GM19099 (cell line): ENCODE measurements around the gene RCOR1.

Source experiments
- POLR2A ChIP-seq: IDR thresholded peaks from 3 replicates; pipeline ENCODE4 v1.6.1; 2011; ENCODE audit warnings: low read depth; ENCODE audit not compliant: insufficient read length; ENCODE audit errors: extremely low read depth

Gene RCOR1

DNA sequence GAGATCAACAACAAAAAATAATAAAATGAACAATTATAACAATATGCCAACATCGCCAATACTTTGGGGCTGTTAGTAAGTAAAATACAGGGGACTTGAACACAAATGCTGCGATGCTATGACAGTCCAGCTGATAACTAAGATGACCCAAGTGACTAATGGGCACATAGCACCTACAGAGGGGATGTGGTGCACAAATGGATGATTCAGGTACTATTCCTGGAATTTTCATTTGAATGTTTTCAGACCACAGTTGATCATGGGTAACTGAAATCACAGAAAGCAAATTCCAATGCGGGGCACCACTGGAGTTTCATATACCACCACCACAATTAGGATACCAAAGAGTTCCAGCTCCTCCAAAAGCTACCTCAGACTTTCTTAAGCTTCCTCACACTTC is 82.9 kb downstream of the RCOR1 start:
- no peak for TF ChIP-seq POLR2A

GRCh38 chr14:102678394-102678793 is 85.9 kb downstream of the RCOR1 start:
- TF ChIP-seq POLR2A = no peak

DNA sequence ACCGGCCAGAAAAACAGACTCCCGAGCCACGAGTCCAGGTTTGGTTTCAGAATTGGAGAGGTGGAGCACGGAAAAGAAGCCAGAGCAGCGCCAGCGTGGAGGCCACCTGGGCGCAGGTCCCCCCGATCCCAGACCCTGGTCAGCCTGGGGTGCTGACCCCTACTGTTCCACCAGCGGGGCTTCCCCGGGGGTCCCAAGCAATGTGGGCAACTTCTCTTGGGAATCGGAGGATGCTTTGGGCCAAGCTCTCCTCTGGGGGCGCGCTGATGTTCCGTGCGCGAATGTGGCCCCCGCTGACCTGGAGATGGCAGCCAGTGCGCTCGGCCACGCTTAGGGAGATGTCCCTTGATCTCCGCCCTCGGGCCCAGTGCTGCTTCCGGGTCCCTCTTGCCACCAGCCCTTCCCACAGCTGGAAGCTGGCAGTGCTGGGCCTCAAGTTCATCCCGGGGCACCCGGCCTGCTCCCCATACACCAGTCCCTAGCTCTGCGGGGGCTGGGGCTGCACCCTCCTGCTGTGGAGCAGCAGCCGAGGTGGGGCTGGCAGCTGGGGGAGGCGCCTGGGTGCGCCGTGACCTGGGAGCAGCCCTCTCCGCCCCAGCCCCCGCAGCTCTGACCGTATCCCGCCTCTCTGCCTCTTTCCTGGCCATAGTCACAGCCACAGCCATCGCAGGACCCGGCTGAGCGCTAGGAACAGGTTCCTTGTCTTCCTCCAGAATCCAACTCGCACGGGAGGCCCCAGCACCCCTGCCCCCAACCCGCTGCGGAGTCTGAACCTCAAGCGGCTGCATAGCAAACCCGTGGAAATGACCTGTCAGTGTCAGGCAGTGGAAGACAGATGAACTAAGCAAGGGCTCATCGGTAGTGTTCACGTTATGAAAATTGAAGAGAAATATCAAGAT is 91.2 kb downstream of the RCOR1 start:
- TF ChIP-seq POLR2A = no peak

DNA sequence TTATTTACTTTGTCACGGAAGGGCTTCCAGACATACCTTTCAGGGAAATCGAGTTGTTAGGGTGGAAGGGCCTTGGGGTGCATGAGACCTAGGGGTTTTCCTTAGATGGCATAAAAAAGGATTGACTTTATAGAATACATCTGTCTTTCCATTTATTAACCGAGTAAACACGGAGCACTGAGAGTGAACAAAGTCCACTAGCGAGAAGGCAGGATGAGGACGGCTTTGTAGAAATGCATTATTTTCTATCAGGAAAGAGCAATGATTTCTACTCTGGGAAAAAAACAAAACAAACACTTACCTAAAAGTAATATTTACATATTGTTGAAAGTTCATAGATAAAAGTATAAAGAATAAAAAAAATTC is 91.8 kb downstream of the RCOR1 start:
- TF ChIP-seq POLR2A = no peak

DNA sequence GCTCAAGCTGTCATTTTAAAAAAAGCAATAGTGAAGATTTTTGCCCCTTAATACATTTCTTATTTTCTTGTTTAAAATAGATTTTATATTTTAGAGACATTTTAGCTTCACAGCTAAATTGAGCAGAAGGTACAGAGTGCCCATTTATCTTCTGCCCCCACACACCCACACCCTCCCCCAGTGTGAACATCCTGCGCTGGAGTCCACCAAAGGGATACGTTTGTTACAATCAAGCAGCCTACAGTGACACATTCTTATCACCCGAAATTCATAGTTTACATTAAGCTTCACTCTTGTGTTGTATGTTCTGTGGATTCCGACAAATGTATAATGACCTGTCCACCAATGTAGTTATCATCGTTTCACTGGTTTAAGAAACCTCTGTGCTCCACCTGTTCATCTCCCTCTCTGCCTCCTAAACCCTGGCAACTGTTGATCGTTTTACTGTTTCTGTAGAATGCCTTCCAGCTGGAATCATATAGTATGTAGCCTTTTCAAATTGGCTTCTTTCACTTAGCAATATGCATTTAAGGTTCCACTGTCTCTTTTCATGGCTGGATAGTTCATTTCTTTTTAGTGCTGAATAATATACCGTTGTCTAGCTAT is 93.8 kb downstream of the RCOR1 start:
- no peak for TF ChIP-seq POLR2A

- no peak for TF ChIP-seq POLR2A
Observed at GRCh38 chr14:102688290-102688689, 95.8 kb downstream of the RCOR1 start.

DNA sequence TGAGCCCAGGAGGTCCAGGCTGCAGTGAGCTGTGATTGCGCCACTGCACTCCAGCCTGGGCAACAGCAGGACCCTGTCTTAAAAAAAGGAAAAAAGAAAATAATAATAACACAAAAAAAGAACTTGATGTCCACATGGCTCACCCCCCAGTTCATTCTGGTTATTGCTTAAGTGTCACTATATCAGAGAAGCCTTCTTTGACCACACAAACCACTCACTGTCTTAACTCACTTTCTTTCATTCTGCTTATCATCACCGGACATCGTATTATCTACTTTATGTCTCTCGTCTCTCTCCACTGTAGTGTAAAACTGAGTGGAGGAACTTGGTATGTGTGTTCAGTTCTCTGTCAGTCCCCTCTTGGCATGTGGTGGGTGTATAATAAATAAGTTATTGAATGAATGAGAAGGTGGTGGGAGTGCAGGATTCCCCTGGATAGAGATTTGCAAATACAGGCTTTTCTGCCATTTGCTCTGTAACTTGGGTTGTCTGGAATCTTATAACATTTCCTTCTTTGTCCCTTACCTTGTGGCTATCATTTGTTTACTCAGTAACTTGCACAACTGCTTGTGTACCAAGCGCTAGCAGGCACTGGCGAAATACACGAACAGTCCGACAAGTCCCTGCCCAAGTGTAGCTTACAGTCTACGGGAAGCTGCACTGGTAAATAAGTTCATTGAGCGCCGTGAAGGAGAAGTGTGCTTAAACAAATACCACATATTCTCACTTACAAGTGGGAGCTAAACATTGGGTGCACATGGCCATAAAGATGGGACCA is 98.2 kb downstream of the RCOR1 start:
- no peak for TF ChIP-seq POLR2A

GRCh38 chr14:102691763-102692162 is 99.3 kb downstream of the RCOR1 start:
- TF ChIP-seq POLR2A = no peak

DNA sequence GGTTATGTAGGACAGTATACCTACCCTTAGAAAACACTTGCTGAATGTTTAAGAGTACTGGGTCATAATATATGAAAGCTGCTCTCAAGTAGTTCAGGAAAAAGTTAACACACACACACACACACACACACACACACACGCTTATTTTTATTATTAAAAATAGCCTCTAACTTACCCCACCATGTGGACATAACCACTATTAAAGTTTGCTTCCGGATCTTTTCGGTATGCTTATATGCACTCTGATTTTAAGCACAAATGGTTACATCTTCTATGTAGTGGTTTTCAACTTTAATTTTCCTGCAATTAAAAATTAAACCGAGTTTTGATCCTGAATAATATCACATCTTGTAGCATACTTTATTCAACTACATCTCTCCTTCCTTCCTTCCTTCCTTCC is 99.9 kb downstream of the RCOR1 start:
- no peak for TF ChIP-seq POLR2A

DNA sequence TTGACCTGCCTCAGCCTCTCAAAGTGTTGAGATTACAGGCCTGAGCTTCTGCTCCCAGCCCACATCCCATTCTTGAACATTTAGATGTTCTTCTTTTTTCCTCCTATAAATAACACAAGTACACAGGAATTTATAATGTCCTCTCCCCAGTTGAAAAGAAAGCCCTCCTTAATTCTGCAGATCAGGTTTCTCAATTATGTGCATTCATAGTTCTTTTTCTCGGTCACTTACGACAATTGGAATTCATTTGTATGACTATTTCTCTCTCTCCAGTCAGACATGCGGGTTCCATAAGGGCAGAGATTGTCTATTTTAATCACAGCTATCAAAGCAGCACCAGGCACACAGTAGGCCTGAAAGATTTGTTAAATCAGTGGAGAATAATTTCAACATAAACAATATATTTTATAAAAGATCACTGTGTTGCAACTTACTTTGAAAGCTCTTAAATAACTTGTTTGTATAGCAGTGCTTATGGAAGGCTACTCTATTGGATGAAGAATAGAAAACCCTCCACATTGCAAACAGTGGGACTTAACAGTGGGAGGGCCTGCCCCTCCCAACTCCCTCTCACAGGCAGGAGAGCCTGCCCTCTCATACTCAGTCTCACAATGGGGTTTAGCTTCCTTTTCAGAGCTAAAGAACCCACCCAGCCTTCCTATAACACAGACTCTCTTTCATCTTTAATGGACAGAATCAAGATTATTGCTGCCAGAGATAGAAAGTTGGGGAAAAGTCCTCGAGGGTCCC is 100.7 kb downstream of the RCOR1 start:
- no peak for TF ChIP-seq POLR2A

- no peak for TF ChIP-seq POLR2A
Observed at GRCh38 chr14:102694530-102695166, 102.2 kb downstream of the RCOR1 start.

- TF ChIP-seq POLR2A = no peak
Observed at GRCh38 chr14:102695167-102695555, 102.7 kb downstream of the RCOR1 start.

DNA sequence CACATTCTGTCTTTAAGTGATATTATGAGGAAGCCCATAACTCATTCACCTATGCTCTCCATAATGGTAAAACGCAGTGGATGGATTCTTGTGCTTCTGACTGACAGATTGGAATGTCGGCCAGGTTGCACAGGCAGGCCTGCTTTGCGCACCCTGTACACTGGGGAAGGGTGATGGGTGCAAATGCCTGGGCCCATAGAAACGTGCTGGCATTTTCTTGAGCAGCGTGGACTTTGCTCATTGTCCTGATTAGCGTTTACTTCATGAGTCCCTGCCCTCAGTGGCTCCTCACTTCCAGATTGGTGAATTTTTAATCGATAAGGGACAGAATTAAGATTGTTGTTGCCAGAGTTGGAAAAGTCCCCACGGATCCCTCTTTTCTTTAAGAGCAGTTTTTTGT is 103.9 kb downstream of the RCOR1 start:
- TF ChIP-seq POLR2A = no peak

DNA sequence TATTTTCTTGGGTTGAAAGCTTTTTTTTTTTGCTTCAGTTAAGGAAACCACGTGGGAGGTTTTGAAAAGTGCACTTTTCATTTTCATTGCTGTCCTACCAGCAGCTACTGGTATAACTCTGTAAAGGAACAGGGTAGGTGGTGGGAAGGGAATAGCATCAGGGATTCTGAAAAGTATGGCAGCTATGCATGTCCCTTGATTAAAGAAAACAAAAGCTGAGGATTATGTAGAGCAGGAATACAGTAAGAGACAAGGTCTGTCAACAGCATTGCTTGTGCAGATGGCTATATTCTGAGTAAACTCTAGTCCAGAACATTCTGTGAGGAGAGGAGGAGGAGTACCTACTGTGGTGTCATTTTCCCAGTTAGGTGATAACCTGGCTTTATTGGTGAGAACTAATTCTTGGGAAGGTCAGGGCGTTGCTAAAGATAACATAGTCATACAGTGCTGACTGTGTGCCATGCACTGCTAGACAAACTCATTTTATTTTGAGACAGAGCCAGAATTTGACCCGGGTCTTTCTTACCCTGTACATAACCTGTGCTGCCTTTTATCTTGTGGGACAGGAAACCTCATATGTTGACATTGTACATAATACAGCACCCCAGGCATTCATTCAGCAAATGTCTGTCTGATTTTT is 104.5 kb downstream of the RCOR1 start:
- no peak for TF ChIP-seq POLR2A
